HG03175 (cell line): ENCODE measurements around the gene CUL9.

Experiments
- ATAC-seq: cut with Tn5 transposase; IDR thresholded peaks from one replicate; pipeline ENCODE4 v1.9.1; 2021; ENCODE audit warnings: mild to moderate bottlenecking, moderate library complexity; ENCODE audit not compliant: unreplicated experiment

Gene CUL9

DNA sequence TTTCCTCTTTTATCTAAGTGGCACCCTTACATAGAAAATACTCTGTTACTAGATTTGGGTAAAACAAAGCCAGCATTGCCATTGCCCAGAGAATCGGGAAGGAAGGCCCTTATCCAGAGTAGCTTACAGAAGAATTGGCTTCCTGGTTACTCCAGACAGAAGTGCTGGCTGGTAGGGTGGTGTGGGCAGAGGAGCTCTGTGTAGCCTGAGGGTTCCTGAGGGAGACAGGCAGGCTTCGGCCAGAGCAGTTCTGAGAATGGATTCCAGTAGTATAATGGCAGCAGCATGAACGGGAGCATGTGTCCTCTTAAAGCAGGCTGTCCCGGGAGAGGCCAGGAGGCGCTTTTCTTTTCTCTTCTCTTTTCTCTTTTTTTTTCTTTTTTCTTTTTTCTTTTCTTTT is 11.9 kb downstream of the CUL9 start:
- ATAC-seq, result no peak

DNA sequence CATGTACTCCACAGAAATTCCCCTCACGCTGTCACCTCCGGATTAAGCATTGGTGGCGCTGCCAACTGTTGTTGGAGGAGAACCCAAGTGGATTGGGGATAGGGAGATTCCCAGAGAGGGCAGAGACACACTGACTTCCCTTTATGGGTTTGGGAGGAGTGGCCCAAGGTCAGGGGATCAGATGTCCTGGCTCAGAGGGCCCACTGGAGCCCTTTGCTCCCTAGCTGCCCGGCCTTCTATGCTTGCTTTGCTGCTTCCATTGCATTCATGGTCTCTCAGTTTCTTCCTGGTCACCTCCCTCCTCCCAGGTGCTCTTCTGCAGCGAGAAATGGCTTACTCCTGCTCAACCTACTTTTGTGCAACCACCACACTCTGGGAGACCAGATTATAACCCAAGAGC is 14.3 kb downstream of the CUL9 start:
- ATAC-seq, result no peak

DNA sequence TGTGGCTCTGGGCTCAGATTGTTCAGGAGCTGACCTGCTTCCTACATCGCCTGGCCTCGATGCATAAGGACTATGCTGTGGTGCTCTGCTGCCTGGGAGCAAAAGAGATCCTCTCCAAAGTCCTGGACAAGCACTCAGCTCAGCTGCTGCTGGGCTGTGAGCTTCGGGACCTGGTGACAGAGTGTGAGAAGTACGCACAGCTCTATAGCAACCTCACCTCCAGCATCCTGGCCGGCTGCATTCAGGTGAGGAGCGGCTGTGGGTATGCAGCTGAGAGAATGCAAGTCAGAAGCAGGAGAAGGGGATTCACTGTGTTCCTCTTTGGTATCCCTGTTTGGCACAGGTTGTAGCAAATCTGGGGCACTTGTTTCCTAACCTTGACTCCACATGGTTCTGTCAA is 17.9 kb downstream of the CUL9 start:
- no peak for ATAC-seq

DNA sequence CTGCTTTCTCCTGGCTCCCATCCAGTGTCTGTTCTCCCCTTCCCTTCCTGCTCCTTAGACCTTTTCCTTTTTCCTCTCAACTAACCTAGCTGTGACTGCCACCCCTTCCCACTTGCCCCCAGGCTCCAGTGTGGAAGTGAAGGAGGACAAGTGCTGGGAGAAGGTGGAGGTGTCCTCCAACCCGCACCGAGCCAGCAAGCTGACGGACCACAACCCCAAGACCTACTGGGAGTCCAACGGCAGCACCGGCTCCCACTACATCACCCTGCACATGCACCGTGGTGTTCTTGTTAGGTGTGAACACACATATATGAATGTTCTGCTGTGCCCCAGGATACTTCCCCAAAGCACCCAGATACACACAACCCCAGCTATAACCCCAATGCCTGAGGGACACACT is 18.5 kb downstream of the CUL9 start:
- no peak for ATAC-seq

DNA sequence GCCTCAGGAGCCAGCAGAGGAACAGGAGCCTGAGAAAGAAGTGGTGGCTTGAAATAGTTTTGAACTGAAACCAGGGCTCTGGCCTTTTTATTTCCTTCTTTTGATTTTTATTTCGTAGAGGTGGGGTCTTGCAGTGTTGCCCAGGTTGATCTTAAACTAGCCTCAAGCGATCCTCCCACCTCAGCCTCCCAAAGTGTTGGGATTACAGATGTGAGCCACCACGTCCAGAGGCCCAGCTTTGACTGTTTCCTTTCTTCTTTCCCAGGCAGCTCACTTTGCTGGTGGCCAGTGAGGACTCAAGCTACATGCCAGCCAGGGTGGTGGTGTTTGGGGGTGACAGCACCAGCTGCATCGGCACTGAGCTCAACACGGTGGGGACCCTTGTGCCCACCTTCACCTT is 20.5 kb downstream of the CUL9 start:
- no peak for ATAC-seq

DNA sequence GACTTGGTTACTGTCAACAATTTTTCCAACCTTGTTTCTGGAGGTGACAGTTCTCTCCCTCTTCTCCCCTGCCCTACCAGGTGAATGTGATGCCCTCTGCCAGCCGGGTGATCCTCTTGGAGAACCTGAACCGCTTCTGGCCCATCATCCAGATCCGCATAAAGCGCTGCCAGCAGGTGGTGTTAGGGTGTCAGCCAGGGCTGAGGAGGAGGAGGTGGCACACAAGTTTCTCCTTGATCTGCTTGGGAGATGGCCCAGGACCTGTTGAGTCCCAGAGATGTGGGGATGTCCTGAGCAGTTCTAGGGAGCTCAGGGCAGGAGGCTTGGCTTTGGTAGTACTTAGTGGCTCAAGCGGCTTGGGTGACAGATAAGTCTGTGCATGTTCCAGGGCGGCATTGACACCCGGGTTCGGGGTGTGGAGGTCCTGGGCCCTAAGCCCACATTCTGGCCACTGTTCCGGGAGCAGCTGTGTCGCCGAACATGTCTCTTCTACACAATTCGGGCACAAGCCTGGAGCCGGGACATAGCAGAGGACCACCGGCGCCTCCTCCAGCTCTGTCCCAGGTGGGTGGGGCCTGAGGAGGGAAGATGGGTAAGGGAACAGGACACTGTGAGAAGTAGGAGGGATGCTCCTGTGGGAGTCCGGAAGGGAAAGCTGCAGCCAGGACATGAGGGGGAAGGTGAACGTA is 21.2 kb downstream of the CUL9 start:
- ATAC-seq, result no peak

DNA sequence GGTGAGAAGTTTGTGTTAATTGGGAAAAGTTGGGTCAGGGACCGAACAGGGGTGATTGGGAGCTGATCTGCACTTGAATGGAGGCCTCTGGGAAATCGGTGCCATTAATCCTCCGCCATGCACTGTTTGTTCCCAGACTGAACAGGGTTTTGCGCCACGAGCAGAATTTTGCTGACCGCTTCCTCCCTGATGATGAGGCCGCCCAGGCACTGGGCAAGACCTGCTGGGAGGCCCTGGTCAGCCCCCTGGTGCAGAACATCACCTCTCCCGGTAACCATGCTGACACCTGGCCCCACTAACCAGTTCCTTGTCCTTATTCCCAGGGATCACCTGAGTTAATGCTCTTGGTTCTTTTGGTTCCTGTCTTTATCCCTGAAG is 21.7 kb downstream of the CUL9 start:
- no peak for ATAC-seq

DNA sequence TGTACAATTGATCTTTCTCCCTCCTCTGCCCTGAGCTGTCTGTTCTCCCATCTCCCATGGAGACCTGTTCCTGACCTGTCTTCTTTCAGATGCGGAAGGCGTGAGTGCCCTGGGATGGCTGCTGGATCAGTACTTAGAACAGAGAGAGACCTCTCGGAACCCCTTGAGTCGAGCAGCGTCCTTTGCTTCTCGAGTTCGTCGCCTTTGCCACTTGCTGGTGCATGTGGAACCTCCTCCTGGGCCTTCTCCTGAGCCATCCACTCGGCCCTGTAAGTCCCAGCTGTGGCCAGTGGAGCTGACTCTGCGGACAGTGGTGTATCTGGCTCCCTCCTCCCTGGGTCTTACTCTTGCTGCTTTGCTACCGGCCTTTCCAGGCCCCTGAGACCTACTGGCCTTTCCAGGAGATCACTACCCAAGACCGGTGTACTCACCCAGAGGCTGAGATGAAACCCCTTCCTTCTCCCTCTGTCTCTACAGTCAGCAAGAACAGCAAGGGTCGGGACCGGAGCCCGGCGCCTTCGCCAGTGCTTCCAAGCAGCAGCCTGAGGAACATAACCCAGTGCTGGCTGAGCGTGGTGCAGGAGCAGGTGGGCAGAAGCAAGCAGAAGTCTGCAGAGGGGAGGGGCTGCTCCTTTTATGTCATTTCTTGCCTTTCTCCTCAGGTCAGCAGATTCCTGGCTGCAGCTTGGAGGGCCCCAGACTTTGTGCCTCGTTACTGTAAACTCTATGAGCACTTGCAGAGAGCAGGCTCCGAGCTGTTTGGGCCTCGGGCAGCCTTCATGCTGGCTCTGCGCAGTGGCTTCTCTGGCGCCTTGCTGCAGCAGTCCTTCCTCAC is 22.5 kb downstream of the CUL9 start:
- ATAC-seq, result no peak

DNA sequence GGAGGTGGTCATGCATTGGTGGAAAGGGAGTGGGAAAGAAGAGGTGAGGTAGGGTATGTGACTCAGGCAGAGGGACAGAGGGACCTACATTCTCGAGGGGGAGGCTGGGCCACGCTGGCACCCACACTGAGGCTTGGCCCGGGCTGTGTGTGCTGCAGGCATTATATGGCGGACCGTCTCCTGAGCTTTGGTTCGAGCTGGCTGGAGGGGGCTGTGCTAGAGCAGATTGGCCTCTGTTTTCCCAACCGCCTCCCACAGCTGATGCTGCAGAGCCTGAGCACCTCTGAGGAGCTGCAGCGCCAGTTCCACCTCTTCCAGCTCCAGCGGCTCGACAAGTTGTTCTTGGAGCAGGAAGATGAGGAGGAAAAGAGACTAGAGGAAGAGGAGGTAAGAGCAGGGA is 23.9 kb downstream of the CUL9 start:
- ATAC-seq, result no peak

DNA sequence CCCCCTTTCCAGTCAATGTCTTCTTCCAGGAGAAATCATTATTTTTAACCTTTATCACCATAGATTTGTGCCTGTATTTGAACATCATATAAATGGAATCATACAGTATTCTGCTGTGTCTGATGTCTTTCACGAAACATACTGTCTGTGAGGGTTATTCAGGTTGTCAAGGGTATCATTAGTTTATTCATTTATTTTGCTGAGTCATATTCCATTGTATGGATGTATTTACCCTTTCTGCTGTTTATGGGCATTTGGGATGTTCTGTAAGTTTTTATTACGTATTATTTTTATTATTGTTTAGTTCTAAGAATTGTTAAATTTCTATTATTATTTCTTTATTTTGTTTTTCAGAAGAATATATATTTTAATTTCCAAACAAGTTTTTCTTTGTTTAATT is 25.3 kb downstream of the CUL9 start:
- ATAC-seq, result no peak

DNA sequence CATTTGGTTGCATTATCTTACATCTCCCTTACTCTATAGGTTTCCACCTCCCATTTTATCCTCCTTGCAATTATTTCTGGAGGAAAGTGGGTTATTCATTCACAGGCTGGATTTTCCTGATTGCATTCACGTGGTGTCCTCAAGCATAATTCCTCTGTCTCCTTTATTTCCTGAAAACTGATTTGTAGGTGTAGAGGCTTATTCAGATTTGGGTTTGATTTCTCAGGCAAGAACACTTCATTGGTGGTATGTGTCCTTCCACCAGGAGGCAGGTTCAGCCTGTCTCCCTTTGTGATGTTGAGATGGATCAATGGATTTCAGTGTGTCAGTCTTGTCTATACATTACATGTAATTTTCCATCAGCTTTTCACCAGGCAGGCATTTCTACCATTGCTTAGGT is 30.0 kb downstream of the CUL9 start:
- no peak for ATAC-seq

DNA sequence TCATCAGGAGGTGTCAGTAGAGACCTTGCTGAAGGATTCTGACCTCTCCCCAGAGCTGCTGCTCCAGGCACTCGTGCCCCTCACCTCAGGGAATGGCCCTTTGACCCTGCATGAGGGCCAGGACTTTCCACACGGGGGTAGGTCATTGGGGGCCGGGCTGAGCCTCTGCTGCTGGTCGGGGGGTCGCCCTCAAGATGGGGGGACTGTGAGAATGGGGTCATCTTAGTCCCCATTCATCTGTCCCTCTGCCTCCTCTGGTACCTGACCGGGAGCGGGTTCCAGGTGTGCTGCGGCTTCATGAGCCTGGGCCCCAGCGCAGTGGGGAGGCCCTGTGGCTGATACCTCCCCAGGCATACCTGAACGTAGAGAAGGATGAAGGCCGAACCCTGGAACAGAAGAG is 31.4 kb downstream of the CUL9 start:
- no peak for ATAC-seq

DNA sequence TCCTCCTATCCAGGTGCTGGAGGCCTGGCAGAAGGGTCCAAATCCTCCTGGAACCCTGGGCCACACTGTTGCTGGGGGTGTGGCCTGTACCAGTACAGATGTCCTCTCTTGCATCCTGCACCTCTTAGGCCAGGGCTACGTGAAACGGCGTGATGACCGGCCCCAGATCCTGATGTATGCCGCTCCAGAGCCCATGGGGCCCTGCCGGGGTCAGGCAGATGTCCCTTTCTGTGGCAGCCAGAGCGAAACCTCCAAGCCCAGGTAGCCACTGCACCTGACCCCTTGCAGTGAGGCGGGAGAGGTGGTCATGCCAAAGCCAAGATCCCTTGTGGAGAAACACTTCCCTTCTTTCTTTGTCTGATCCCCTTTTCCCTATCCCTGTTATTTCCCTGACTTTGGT is 33.1 kb downstream of the CUL9 start:
- no peak for ATAC-seq

DNA sequence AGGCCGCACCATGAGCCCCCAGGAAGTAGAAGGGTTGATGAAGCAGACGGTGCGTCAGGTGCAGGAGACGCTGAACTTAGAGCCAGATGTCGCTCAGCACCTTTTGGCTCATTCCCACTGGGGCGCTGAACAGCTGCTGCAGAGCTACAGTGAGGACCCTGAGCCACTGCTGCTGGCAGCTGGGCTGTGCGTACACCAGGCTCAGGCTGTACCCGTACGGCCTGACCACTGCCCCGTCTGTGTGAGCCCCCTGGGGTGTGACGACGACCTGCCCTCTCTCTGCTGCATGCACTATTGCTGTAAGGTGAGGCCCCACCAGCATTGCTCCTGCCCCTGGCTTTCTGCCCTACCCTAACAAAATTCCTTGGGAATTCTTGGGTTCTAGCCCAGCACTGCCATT is 34.2 kb downstream of the CUL9 start:
- no peak for ATAC-seq

DNA sequence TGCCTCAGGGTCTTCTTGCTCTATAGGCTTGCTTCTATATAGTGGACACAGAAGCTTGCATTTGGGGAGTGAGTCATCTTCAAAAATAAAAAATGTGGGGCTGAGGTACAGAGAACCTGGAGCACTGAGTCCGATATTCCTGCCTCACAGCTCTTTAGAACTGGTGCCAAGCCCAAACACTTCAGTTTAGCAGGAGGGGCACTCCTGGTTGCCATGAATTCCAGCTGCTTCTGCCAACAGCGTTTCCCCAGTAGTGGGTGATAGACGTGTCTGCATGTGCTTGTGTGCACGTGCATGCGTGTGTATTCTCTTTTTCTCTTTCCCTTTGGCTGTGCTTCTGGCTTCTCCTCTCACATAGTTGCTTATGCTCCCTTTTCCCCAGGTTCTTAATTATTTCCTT is 35.4 kb downstream of the CUL9 start:
- no peak for ATAC-seq

DNA sequence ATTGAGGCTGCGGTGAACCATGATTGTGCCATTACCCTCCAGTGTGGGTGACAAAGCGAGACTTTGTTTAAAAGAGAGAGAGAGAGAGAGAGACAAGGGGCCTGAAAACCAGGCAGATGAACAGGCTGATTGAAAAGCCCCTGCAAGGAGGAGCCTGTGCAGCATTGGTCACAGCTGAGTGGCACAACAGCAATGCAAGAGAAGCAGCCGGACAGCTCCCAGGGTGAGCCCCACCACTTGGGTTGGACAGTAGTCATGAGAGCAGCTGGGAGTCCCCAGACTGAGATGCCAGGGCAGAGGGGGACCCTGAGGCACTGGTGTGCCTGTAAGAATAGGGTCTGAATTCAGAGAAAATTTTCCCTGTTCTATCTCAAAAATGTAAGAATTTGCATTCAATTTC is 37.1 kb downstream of the CUL9 start:
- ATAC-seq, result no peak

DNA sequence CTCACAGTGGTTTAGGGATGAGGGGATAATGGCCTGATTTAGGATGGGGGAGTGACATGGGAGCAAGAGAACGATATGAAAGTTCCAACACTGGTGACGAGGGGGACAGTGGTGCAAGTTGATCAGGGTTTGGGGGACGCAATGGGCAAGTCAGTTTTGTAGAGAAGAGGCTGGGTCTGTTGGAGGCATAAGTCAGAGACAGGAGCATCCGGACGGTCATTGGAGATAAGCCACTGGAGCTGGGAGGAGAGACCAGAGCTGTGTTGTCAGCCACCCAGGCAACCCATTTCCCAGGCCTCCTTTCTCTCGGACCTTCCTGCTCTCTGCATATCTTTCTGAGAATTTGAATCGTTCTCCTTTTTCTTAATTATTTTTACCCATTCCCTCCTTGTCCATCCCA is 37.8 kb downstream of the CUL9 start:
- no peak for ATAC-seq

DNA sequence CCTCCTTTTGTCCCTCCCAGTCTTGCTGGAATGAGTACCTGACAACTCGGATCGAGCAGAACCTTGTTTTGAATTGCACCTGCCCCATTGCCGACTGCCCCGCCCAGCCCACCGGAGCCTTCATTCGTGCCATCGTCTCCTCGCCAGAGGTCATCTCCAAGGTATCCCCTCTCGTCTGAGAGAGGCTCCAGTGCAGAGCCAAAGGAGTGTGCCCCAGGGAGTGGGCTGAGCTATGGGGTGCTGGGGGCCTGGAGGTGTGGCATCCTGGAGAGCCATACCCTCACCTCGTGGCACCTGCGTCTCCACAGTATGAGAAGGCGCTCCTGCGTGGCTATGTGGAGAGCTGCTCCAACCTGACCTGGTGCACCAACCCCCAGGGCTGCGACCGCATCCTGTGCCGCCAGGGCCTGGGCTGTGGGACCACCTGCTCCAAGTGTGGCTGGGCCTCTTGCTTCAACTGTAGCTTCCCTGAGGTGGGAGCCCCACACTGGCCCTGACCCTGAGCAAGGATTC is 38.5 kb downstream of the CUL9 start:
- ATAC-seq, result no peak

DNA sequence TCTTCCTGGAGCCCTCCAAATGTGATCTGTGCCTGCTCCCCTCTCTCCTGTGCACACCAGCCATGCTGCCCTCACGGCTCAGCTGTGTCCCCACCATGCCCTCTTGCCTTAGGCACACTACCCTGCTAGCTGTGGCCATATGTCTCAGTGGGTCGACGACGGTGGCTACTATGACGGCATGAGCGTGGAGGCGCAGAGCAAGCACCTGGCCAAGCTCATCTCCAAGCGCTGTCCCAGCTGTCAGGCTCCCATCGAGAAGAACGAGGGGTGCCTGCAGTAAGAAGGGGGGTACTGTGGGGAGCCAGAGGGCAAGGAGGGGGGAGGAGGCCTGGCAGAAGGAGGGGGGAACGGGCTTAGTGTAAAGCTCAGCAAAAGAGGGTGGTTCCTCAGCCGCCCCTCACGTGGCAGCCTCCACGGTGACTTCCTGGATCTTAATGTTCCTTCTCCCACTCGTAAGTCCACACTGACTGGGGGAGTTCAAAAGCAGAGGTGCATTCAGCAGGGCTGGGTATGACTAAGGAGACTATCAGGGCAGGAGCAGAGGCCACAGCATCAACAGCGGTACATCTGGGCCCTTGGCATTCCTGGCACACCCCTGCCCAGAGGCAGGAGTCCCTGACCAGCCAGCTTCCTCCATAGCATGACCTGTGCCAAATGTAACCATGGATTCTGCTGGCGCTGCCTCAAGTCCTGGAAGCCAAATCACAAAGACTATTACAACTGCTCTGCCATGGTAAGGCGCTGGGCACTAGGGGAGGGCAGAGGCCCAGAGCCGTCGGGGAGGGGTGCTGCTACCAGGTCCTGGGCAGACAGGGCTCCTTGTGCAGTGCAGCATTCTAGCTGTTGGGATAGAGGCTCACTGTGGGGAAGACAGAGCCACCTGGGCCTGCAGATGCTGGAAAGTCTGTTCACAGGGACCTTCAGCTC is 39.3 kb downstream of the CUL9 start:
- no peak for ATAC-seq

DNA sequence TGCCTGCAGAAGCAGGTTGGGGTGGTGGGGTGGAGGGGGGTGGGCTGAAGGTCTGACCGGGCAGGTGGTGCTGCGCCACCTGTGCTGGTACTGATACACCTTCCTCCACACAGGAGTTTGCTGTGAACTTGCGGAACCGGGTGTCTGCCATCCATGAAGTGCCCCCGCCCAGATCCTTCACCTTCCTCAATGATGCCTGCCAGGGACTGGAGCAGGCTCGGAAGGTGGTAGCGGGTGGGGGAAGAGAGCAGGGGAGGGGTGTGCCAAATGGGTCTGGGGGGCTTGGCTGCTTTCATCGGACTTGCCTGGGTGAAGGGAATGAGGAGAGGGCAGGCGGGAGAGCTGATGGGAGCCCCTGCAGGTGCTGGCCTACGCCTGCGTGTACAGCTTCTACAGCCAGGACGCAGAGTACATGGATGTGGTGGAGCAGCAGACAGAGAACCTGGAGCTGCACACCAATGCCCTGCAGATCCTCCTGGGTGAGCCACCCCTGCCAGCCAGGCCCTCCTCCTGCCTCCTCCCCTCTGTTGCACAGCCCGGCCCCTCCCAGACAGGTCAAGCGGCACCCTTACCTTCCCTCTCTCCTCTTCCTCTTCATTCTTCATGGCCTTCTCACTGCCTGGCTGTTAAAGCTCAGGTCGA is 40.5 kb downstream of the CUL9 start:
- ATAC-seq, result no peak

DNA sequence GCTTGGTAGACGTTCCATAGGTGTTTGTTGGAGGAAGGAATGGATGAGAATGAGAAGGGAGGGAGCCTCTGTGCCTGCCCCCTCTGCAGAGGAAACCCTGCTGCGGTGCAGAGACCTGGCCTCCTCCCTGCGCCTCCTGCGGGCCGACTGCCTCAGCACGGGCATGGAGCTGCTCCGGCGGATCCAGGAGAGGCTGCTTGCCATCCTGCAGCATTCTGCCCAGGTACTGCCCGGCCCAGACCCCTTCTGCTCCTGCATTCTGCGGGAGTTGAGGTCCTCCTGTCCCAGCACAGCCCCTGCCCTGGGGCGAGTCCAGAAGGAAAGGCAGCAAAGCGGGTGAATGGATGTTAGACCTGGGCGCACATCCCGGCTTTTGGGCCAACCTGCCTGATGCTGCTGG is 41.2 kb downstream of the CUL9 start:
- ATAC-seq, result no peak
